Lower leg skin (tissue), 3 donors: Measurements from ENCODE around the gene CEP104.

Experiments used
- POLR2A ChIP-seq, 2 donors: fragments of 450-650 bp; IDR thresholded peaks; one replicate each; pipeline ENCODE4 v1.6.1; 2016 to 2017; ENCODE audit warnings: antibody characterized with exemption in 2 of 2, mild to moderate bottlenecking in 1 of 2, moderate library complexity in 1 of 2
- TF ChIP-seq, protein P1 (sequence below), 3 donors: fragments of 450-650 bp; IDR thresholded peaks; one replicate each; pipeline ENCODE4 v1.5.1; 2016; ENCODE audit warnings: antibody characterized with exemption in 3 of 3, mild to moderate bottlenecking in 3 of 3, moderate library complexity in 2 of 3

GRCh38 chr1:3768811-3769390 is 88.1 kb downstream of the CEP104 start:
- TF ChIP-seq POLR2A (IDR thresholded peaks at IDR 0.05) = no peak
- TF ChIP-seq, protein P1, sequence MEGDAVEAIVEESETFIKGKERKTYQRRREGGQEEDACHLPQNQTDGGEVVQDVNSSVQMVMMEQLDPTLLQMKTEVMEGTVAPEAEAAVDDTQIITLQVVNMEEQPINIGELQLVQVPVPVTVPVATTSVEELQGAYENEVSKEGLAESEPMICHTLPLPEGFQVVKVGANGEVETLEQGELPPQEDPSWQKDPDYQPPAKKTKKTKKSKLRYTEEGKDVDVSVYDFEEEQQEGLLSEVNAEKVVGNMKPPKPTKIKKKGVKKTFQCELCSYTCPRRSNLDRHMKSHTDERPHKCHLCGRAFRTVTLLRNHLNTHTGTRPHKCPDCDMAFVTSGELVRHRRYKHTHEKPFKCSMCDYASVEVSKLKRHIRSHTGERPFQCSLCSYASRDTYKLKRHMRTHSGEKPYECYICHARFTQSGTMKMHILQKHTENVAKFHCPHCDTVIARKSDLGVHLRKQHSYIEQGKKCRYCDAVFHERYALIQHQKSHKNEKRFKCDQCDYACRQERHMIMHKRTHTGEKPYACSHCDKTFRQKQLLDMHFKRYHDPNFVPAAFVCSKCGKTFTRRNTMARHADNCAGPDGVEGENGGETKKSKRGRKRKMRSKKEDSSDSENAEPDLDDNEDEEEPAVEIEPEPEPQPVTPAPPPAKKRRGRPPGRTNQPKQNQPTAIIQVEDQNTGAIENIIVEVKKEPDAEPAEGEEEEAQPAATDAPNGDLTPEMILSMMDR (IDR thresholded peaks at IDR 0.05) = no peak
